22Rv1 (cell line): ENCODE data around the gene BAZ2B.

Experiments
- H3K27ac ChIP-seq: fragments of 450-650 bp; 2 replicates; pipeline ENCODE4 v1.5.1; 2017
- ZFX ChIP-seq: fragments of 450-650 bp; IDR thresholded peaks from 2 replicates; pipeline ENCODE4 v1.6.1; 2017; ENCODE audit warnings: antibody characterized with exemption, borderline replicate concordance
- TF ChIP-seq, protein P1 (sequence below): fragments of 450-650 bp; IDR thresholded peaks from 2 replicates; pipeline ENCODE4 v1.5.1; 2017; ENCODE audit warnings: mild to moderate bottlenecking

Gene BAZ2B

DNA sequence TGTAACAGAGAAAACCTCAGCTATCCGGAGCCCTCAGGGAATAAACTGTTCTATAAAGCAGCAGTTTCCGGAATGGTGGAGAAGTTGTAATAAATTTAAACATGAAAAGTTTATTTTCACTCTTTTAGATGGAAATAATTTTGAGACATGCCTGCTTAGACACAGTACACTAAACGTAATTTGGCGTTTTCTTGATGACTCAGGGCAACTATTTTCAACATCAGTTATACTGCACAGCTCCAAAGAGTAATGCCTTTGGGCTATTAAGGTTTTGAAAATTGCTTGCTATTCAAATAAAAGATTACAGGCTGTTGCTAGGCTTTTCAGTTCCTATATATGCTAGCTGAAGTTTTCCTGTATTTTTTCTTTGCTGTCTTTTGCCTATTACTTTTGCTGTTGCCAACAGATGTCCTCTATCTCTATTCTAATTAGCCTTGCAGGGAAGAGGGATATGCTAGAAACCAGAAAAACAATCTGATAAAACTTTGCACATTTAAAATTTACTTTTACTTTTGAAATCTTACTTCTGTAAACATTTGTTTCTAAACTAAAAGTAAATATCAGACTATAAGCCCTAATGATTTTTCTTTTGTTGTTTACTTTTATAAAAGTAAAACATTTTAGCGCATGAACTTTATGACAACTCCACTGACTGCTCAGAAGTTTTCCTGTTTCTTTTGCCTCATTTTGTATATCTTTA lies 216.5 kb downstream of the BAZ2B start:
- TF ChIP-seq ZFX = no peak
- TF ChIP-seq, protein P1, sequence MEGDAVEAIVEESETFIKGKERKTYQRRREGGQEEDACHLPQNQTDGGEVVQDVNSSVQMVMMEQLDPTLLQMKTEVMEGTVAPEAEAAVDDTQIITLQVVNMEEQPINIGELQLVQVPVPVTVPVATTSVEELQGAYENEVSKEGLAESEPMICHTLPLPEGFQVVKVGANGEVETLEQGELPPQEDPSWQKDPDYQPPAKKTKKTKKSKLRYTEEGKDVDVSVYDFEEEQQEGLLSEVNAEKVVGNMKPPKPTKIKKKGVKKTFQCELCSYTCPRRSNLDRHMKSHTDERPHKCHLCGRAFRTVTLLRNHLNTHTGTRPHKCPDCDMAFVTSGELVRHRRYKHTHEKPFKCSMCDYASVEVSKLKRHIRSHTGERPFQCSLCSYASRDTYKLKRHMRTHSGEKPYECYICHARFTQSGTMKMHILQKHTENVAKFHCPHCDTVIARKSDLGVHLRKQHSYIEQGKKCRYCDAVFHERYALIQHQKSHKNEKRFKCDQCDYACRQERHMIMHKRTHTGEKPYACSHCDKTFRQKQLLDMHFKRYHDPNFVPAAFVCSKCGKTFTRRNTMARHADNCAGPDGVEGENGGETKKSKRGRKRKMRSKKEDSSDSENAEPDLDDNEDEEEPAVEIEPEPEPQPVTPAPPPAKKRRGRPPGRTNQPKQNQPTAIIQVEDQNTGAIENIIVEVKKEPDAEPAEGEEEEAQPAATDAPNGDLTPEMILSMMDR = no peak
- H3K27ac ChIP-seq = peak overlapping the region; percentile 59

DNA sequence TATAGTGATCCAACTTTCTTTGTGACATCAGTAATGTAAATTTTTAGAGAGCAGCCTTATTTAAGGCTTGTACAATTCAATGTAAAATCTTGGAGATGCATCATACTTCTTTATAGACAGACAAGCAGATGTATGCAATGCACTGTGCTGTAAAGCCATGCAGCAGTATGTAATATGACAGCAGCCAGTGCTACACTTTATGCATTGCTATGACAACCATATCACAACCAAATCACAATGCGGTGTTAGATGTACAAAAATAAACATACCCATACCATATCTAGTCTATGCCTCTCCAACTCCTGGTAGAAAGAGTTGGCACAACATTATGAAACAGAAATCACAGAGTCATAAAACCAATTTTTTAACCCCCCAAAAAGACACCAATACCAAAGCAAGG lies 219.5 kb downstream of the BAZ2B start:
- H3K27ac ChIP-seq = no peak overlapping the region
- TF ChIP-seq, protein P1 = no peak
- no peak for TF ChIP-seq ZFX

DNA sequence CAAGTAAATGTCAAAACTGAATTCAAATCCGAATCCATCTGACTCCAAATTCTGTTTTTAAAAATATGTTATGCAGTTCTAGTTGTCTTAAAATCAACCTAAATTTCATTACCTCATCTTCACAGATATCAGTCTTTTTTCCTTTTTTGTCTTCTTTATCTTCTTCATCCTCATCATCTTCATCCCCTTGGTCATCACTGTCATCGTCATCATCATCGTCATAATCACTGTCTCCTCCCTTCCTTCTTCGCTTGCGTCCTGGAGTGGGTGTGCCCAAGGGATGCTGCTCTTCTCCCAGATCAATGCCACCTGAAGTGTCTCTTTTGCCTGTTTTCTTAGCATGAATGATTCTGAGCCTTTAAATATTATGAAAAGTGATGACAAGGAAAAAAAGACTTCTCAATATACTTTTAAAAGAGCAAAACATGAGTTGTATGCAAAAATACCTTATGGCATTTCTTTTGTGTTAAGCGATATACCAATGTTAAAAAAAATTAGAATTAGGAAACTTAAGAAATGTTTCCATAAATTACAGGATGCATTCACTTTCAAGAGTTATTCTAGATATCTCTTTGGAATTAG lies 233.8 kb downstream of the BAZ2B start:
- no peak overlapping the region for H3K27ac ChIP-seq
- TF ChIP-seq, protein P1 = no peak
- TF ChIP-seq ZFX = no peak

DNA sequence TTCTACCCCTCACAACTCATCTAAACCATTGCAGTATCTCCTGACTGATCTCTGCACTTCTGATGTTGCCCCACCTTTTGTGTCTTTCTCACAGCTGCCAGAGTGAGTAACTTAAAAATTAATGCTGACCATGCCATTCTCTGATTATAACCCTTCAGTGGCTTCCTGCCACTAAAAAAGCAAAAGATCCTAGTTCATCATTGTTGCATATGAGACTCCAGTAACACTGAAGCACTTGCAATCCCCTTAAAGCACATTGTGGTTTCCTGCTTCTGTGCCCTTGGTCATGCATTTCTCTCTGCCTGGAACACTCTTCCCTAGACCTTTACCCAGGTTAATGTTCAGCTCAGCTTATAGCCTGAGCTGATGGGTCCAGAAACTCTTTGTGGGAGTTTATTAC lies 234.8 kb downstream of the BAZ2B start:
- no peak for TF ChIP-seq ZFX
- TF ChIP-seq, protein P1 = no peak

DNA sequence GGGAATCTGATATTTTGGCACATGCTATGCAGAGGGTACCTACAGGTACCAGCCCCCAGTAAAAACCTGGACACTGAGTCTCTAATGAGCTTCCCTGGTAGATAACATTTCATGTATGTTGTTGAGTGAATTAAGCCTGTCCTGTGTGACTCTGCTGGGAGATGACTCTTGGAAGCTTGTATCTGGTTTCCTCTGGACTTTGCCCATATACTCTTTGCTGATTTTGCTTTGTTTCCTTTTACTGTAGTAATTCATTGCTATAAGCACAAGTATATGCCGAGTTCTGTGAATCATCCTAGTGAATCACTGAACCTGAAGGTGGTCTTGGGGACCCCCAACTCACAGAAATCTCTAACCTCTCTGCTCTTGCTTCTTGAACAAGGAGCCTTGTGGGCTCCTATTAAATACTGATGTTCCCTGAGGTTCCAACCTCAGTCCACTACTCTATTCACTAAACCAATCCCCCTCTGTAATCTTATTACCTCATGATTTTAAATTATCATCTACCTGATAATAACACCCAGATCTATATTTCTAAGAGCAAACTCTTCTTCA lies 235.6 kb downstream of the BAZ2B start:
- no peak overlapping the region for H3K27ac ChIP-seq
- TF ChIP-seq ZFX = no peak
- TF ChIP-seq, protein P1 = no peak

More for the DNA sequence above, 234.8 kb downstream of the BAZ2B start:
- H3K27ac ChIP-seq = no peak overlapping the region

DNA sequence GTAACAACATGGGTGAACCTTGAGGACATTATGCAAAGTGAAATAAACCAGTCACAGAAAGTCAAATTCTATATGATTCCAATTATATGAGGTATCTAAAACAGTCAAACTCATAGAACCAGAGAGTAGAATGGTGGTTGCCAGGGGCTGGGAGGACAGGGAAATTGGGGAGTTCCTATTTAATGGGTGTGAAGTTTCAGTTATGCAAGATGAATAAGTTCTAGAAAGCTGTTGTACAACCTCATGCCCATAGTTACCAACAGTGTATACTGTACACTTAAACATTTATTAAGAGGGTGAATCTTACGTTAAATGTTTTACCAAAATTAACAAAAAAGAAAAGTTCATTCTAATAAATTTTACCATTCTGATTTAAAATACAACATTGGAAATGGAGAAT lies 237.2 kb downstream of the BAZ2B start:
- no peak overlapping the region for H3K27ac ChIP-seq
- no peak for TF ChIP-seq ZFX
- TF ChIP-seq, protein P1 = no peak

DNA sequence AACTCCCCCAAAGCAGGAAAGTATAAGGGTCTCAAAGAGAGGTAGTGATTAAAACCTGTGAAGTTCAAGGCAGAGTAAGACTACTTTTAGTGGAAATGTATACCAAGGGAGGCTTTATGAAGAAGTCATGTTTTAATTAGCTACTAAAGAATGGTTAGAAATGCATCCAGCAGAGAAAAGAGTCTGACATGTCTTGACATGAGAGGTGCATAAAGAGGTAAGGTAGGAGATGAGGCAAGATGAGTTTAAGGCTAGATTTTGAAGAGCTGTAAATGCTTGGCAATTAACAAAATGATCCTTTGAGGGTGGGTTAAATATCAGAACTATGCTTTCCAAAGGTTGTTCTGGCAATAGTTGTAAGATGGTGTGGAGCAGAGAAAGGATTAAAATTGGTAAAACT lies 241.1 kb downstream of the BAZ2B start:
- H3K27ac ChIP-seq = no peak overlapping the region
- TF ChIP-seq ZFX = no peak
- TF ChIP-seq, protein P1 = no peak
